ENCODE measurements around the gene SV2B. TPM values are rescaled to one million over a fixed set of nuclear protein-coding genes. Genes with fewer than 3 reads are reported as not detected.

Gene SV2B
- total RNA-seq, 3 donors from 2014 or later: 0.41 to 4.2 (median 0.80) TPM

DNA sequence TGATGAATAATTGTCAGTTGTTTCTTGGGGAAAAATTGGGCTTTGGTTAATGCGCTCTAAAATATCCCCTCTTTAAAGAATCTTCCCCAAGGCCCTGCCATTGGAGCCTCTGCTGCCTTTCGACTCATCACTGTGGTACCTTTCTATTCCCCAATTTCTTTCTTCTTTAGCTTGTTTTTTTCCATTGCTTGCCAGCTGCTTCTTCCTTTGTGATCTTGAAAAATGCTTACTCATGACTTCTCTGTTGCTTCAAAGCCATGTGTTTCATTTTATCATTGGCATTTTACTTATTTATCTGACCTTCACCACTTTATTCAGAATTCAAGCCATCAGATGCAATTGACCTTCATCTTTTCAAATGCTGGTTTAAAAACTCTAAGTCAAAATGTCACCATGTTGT lies 84.4 kb downstream of the SV2B start:
- Histone ChIP-seq H3K4me1 (ENCODE audit: low read depth) (no peaks in the 10 kb centered on the region), H3K36me3 (ENCODE audit: low read depth) (no peaks in the 10 kb centered on the region), H3K4me3 (no peak overlapping the region), H3K9me3 (no peaks in the 10 kb centered on the region)
- TF ChIP-seq, protein P1, sequence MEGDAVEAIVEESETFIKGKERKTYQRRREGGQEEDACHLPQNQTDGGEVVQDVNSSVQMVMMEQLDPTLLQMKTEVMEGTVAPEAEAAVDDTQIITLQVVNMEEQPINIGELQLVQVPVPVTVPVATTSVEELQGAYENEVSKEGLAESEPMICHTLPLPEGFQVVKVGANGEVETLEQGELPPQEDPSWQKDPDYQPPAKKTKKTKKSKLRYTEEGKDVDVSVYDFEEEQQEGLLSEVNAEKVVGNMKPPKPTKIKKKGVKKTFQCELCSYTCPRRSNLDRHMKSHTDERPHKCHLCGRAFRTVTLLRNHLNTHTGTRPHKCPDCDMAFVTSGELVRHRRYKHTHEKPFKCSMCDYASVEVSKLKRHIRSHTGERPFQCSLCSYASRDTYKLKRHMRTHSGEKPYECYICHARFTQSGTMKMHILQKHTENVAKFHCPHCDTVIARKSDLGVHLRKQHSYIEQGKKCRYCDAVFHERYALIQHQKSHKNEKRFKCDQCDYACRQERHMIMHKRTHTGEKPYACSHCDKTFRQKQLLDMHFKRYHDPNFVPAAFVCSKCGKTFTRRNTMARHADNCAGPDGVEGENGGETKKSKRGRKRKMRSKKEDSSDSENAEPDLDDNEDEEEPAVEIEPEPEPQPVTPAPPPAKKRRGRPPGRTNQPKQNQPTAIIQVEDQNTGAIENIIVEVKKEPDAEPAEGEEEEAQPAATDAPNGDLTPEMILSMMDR (IDR thresholded peaks at IDR 0.05): no peak
- intact Hi-C loops (cut with DNase I, micrococcal nuclease): no loop called here
- no peak for DNase-seq
- no peak for ATAC-seq

DNA sequence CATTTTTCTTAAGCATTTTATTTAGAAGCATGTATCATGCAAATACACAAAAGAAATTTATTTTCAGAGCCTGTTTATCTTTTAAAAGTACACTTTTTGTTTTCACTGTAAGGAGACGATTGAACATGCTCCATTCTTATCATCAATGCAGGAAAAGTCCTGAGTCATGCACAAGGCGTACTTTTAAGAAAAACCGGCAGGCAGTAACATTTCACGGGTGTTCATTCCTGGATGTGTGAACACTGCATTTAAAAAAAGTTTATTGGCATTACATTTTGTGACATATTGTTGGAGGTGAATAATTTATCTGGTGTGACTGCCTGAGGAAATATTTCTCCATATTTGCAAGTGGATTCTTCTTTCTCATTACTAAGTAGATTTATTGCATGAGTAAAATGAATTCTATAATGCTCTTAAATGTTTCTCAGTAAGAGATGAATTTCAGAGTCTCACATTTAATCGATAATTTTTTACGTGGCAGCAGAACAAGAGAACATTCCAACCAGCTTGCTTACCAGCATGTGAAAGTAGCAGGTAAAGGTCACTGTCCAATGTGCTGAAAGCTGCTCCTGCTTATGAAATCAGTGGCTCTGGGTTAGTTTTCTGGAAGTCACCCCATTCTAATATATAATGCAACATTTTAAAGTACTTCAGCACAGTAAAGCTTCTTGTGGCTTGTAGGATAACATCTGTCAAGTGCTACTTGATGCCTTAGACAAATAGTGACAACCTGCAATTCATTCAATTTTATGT lies 87.0 kb downstream of the SV2B start:
- no peak overlapping the region for H3K4me3 ChIP-seq
- no peak for ATAC-seq
- TF ChIP-seq, protein P1 (IDR thresholded peaks at IDR 0.05): no peak
- H3K4me1 ChIP-seq (ENCODE audit: low read depth): peaks cover 2% of the 10 kb centered on the region
- intact Hi-C loops (cut with DNase I, micrococcal nuclease): no loop called here
- DNase-seq: peak in 1 of 3 donors; percentile 6
- no peaks in the 10 kb centered on the region for H3K36me3 ChIP-seq (ENCODE audit: low read depth)
- H3K9me3 ChIP-seq: no peaks in the 10 kb centered on the region

DNA sequence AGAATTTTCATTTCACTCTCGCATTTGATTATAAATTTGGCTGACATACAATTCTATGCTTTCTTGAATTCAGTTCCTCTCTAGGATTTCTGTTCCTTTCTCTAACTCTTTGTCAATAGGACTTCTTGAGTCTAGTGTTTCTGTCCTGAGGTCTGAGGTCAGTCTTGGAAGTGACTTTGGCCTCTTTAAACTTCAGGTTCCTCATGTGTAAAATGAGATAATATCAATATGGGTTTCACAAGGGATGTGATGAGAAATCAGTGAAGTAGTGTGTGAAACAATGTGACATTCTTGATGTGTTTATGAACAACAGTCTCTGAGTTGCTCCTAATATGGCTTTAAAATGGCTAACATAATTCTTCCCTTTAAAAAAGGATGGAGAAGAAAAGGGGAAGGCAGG lies 92.2 kb downstream of the SV2B start:
- ATAC-seq (no peak), DNase-seq (no peak)
- TF ChIP-seq, protein P1 (IDR thresholded peaks at IDR 0.05): no peak
- Histone ChIP-seq H3K4me1 (ENCODE audit: low read depth) (peaks cover 2% of the 10 kb centered on the region), H3K36me3 (ENCODE audit: low read depth) (no peaks in the 10 kb centered on the region), H3K9me3 (no peaks in the 10 kb centered on the region), H3K4me3 (no peak overlapping the region)
- intact Hi-C loops (cut with DNase I, micrococcal nuclease): no loop called here

DNA sequence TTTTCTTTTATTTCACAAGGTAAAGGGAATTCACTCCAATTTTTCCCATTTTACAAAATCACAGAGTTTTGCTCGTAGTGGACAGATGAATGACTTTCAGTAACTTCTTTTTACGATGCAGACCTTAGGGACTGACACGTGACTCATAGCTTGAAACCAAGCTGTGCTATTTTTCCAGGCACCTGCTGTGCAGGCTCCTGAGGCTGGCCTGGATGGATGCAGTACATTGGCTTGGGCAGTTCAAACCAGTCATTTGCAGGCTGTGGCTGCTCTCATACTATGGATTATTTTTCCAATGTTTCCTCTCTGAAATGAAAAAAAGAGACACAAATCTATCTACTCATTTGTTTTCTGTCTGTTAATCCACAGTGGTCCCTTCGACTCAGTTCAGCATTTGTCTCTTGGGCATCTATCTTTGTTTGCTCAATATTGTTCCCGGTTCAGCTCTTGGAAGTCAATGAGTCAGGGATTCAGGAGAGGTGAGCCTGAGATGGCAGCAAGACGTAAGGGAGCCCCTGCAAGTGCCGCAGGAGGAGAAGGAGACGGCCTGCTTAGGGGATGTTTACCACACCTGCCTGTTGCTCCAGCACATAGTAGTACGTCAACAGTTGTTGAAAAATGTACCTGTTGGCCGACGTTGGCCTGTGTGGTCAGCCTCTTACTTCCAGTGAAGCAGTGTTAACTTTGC lies 92.8 kb downstream of the SV2B start:
- H3K36me3 ChIP-seq (ENCODE audit: low read depth): no peaks in the 10 kb centered on the region
- ATAC-seq: no peak

DNA sequence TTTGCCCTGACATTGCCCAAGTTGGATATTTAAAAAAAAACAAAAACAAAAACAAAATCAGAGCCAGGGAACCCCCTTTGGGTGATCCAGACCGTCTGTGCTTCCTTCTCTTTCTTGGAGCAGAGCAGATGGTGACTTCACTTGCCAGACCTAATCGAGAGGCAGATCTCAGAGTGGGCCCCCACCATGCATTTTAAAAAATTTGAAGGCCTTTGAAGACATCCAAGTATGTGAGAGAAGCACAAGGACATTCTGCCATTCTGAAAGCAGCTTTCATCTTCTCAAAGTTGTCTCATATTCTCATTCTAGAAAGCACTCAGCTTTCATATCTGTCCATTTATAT lies 93.3 kb downstream of the SV2B start:
- peaks cover 2% of the 10 kb centered on the region for H3K4me1 ChIP-seq (ENCODE audit: low read depth)
- TF ChIP-seq, protein P1 (IDR thresholded peaks at IDR 0.05): no peak
- ATAC-seq: no peak
- H3K36me3 ChIP-seq (ENCODE audit: low read depth): no peaks in the 10 kb centered on the region
- intact Hi-C loops (cut with DNase I, micrococcal nuclease): no loop called here
- H3K4me3 ChIP-seq: no peak overlapping the region
- DNase-seq: no peak
- H3K9me3 ChIP-seq: no peaks in the 10 kb centered on the region

More for the DNA sequence above, 92.8 kb downstream of the SV2B start:
- peaks cover 2% of the 10 kb centered on the region for H3K4me1 ChIP-seq (ENCODE audit: low read depth)
- intact Hi-C loops (cut with DNase I, micrococcal nuclease): no loop called here
- TF ChIP-seq, protein P1 (IDR thresholded peaks at IDR 0.05): no peak
- H3K9me3 ChIP-seq: no peaks in the 10 kb centered on the region
- DNase-seq: no peak
- no peak overlapping the region for H3K4me3 ChIP-seq

Measured in mucosa of descending colon (tissue), 3 donors.